ENCODE data around the gene MYO1D. TPM values are rescaled to one million over a fixed set of nuclear protein-coding genes. Genes with fewer than 3 reads are reported as not detected.

MYO1D gene
- polyA plus RNA-seq, 1 donor from 2014 or later: 11.6 TPM

- no peaks in the 10 kb centered on the region for H3K27me3 Mint-ChIP-seq
- H3K27ac Mint-ChIP-seq: peak overlapping the region in 2 of 3 donors; percentile 39 to 50
- H3K4me3 Mint-ChIP-seq: no peak overlapping the region
- peaks cover 5 to 6% (median 5%) of the 10 kb centered on the region in 3 donors for H3K4me1 Mint-ChIP-seq
- peaks cover 14% of the 10 kb centered on the region for H3K36me3 Mint-ChIP-seq
- peaks cover 0 to 10% (median 4%) of the 10 kb centered on the region in 3 donors for H3K9me3 Mint-ChIP-seq
Measured at GRCh38 chr17:32713081-32713480, 163.8 kb downstream of the MYO1D start.

GRCh38 chr17:32709562-32709961 lies 167.4 kb downstream of the MYO1D start:
- Mint-ChIP-seq H3K36me3 (peaks cover 7% of the 10 kb centered on the region), H3K4me1 (peaks cover under 1 to 1% (median under 1%) of the 10 kb centered on the region in 3 donors), H3K27ac (no peak overlapping the region), H3K4me3 (no peak overlapping the region), H3K9me3 (peaks cover 0 to 6% (median 5%) of the 10 kb centered on the region in 3 donors), H3K27me3 (no peaks in the 10 kb centered on the region)

GRCh38 chr17:32701871-32702270 lies 175.1 kb downstream of the MYO1D start:
- H3K27me3 Mint-ChIP-seq: no peaks in the 10 kb centered on the region
- peaks cover 3% of the 10 kb centered on the region for H3K36me3 Mint-ChIP-seq
- H3K27ac Mint-ChIP-seq: no peak overlapping the region
- no peaks in the 10 kb centered on the region for H3K4me1 Mint-ChIP-seq
- no peak overlapping the region for H3K4me3 Mint-ChIP-seq
- H3K9me3 Mint-ChIP-seq: peaks cover 0 to 1% (median 0%) of the 10 kb centered on the region in 3 donors

GRCh38 chr17:32699247-32699646 lies 177.7 kb downstream of the MYO1D start:
- H3K36me3 Mint-ChIP-seq: peaks cover 6% of the 10 kb centered on the region
- no peaks in the 10 kb centered on the region for H3K9me3 Mint-ChIP-seq
- peaks cover 0 to 2% (median 0%) of the 10 kb centered on the region in 3 donors for H3K4me1 Mint-ChIP-seq
- no peak overlapping the region for H3K27ac Mint-ChIP-seq
- H3K4me3 Mint-ChIP-seq: no peak overlapping the region
- H3K27me3 Mint-ChIP-seq: no peaks in the 10 kb centered on the region

GRCh38 chr17:32697728-32698625 lies 178.9 kb downstream of the MYO1D start:
- H3K36me3 Mint-ChIP-seq: peaks cover 9% of the 10 kb centered on the region
- no peak overlapping the region for H3K27ac Mint-ChIP-seq
- peaks cover 0 to 2% (median 0%) of the 10 kb centered on the region in 3 donors for H3K4me1 Mint-ChIP-seq
- H3K4me3 Mint-ChIP-seq: no peak overlapping the region
- H3K27me3 Mint-ChIP-seq: no peaks in the 10 kb centered on the region
- H3K9me3 Mint-ChIP-seq: no peaks in the 10 kb centered on the region

GRCh38 chr17:32696426-32696825 lies 180.5 kb downstream of the MYO1D start:
- Mint-ChIP-seq H3K27ac (no peak overlapping the region), H3K9me3 (no peaks in the 10 kb centered on the region), H3K4me1 (peaks cover 0 to 2% (median 0%) of the 10 kb centered on the region in 3 donors), H3K36me3 (peaks cover 6% of the 10 kb centered on the region), H3K4me3 (no peak overlapping the region), H3K27me3 (no peaks in the 10 kb centered on the region)

GRCh38 chr17:32695864-32696263 lies 181.1 kb downstream of the MYO1D start:
- no peak overlapping the region for H3K27ac Mint-ChIP-seq
- H3K4me1 Mint-ChIP-seq: peaks cover 0 to 2% (median 0%) of the 10 kb centered on the region in 3 donors
- peaks cover 6% of the 10 kb centered on the region for H3K36me3 Mint-ChIP-seq

GRCh38 chr17:32693194-32693897 lies 183.6 kb downstream of the MYO1D start:
- Mint-ChIP-seq H3K27ac (no peak overlapping the region), H3K4me3 (no peak overlapping the region), H3K9me3 (no peaks in the 10 kb centered on the region), H3K4me1 (peaks cover 0 to 4% (median 3%) of the 10 kb centered on the region in 3 donors), H3K27me3 (no peaks in the 10 kb centered on the region), H3K36me3 (peaks cover 11% of the 10 kb centered on the region)

More at GRCh38 chr17:32695864-32696263, 181.1 kb downstream of the MYO1D start:
- Mint-ChIP-seq H3K27me3 (no peaks in the 10 kb centered on the region), H3K9me3 (no peaks in the 10 kb centered on the region), H3K4me3 (no peak overlapping the region)

GRCh38 chr17:32692179-32692578 lies 184.7 kb downstream of the MYO1D start:
- H3K27me3 Mint-ChIP-seq: no peaks in the 10 kb centered on the region
- H3K4me1 Mint-ChIP-seq: peaks cover 0 to 4% (median 3%) of the 10 kb centered on the region in 3 donors
- peaks cover 14% of the 10 kb centered on the region for H3K36me3 Mint-ChIP-seq
- no peak overlapping the region for H3K4me3 Mint-ChIP-seq
- H3K27ac Mint-ChIP-seq: no peak overlapping the region
- H3K9me3 Mint-ChIP-seq: no peaks in the 10 kb centered on the region

- H3K4me1 Mint-ChIP-seq: peaks cover 0 to 3% (median 3%) of the 10 kb centered on the region in 3 donors
- H3K4me3 Mint-ChIP-seq: no peak overlapping the region
- H3K36me3 Mint-ChIP-seq: peaks cover 11% of the 10 kb centered on the region
- H3K27me3 Mint-ChIP-seq: no peaks in the 10 kb centered on the region
- no peaks in the 10 kb centered on the region for H3K9me3 Mint-ChIP-seq
- no peak overlapping the region for H3K27ac Mint-ChIP-seq
Measured at GRCh38 chr17:32689348-32689747, 187.6 kb downstream of the MYO1D start.

- H3K9me3 Mint-ChIP-seq: no peaks in the 10 kb centered on the region
- no peak overlapping the region for H3K27ac Mint-ChIP-seq
- peaks cover 8% of the 10 kb centered on the region for H3K36me3 Mint-ChIP-seq
- no peaks in the 10 kb centered on the region for H3K27me3 Mint-ChIP-seq
- peaks cover 0 to 3% (median 3%) of the 10 kb centered on the region in 3 donors for H3K4me1 Mint-ChIP-seq
- no peak overlapping the region for H3K4me3 Mint-ChIP-seq
Measured at GRCh38 chr17:32688221-32688620, 188.7 kb downstream of the MYO1D start.

- no peak overlapping the region for H3K27ac Mint-ChIP-seq
- H3K4me3 Mint-ChIP-seq: no peak overlapping the region
- H3K36me3 Mint-ChIP-seq: peaks cover 4% of the 10 kb centered on the region
- peaks cover 0 to 3% (median 0%) of the 10 kb centered on the region in 3 donors for H3K4me1 Mint-ChIP-seq
- H3K27me3 Mint-ChIP-seq: no peaks in the 10 kb centered on the region
- H3K9me3 Mint-ChIP-seq: no peaks in the 10 kb centered on the region
Measured at GRCh38 chr17:32684087-32684958, 192.6 kb downstream of the MYO1D start.

GRCh38 chr17:32673964-32674363 lies 203.0 kb downstream of the MYO1D start:
- Mint-ChIP-seq H3K36me3 (peaks cover 10% of the 10 kb centered on the region), H3K9me3 (peaks cover 2 to 8% (median 7%) of the 10 kb centered on the region in 3 donors), H3K27me3 (no peaks in the 10 kb centered on the region), H3K4me1 (no peaks in the 10 kb centered on the region), H3K27ac (no peak overlapping the region), H3K4me3 (no peak overlapping the region)

GRCh38 chr17:32672711-32673110 lies 204.2 kb downstream of the MYO1D start:
- no peak overlapping the region for H3K27ac Mint-ChIP-seq
- no peaks in the 10 kb centered on the region for H3K27me3 Mint-ChIP-seq
- H3K36me3 Mint-ChIP-seq: peaks cover 10% of the 10 kb centered on the region
- peaks cover 2 to 8% (median 7%) of the 10 kb centered on the region in 3 donors for H3K9me3 Mint-ChIP-seq
- no peaks in the 10 kb centered on the region for H3K4me1 Mint-ChIP-seq
- H3K4me3 Mint-ChIP-seq: no peak overlapping the region
